ENCODE results near the gene RAET1G.
"Not testable (repeated sequence)": the region's sequence is repeated elsewhere in the genome, so short reads cannot be mapped to it uniquely, and the experiment has no call there.

The RAET1G gene

GRCh38 chr6:149938013-149938570, 15.2 kb upstream of the RAET1G start:
- POLR2A ChIA-PET (ENCODE audit: low non-redundant PET); DNase-seq (ENCODE audit: low spot score); CTCF ChIA-PET: not testable (repeated sequence)
- peak; percentile 68 for TF ChIP-seq CTCF (conservative IDR thresholded peaks at IDR 0.05; ENCODE audit: low read depth)
- peak overlapping the region; percentile 30; the same call in 1 of the 2 replicates for H3K27ac ChIP-seq

- ChIA-PET CTCF (interaction anchor here (0.7 kb wide), 1 partner anchor 468 kb away, joined by 4 read pairs; no protein-coding TSS in a partner anchor), POLR2A (ENCODE audit: low non-redundant PET) (no interaction called here)
- no peak for TF ChIP-seq CTCF (conservative IDR thresholded peaks at IDR 0.05; ENCODE audit: low read depth)
- no peak for DNase-seq (ENCODE audit: low spot score)
- H3K27ac ChIP-seq = no peak overlapping the region
Measured at GRCh38 chr6:149936743-149937142, 13.8 kb upstream of the RAET1G start.

GRCh38 chr6:149935668-149936067, 12.7 kb upstream of the RAET1G start:
- no peak for TF ChIP-seq CTCF (conservative IDR thresholded peaks at IDR 0.05; ENCODE audit: low read depth)
- no peak for DNase-seq (ENCODE audit: low spot score)
- CTCF ChIA-PET = interaction anchor here (0.6 to 1.5 kb wide), 3 partner anchors 102 to 1160 kb away, joined by 3 to 5 read pairs (median 3); no protein-coding TSS in a partner anchor
- H3K27ac ChIP-seq = no peak overlapping the region
- POLR2A ChIA-PET (ENCODE audit: low non-redundant PET) = no interaction called here

- ChIA-PET CTCF (interaction anchor here (0.6 to 1.5 kb wide), 3 partner anchors 103 to 1161 kb away, joined by 3 to 5 read pairs (median 3); no protein-coding TSS in a partner anchor), POLR2A (ENCODE audit: low non-redundant PET) (no interaction called here)
- no peak for DNase-seq (ENCODE audit: low spot score)
Measured at GRCh38 chr6:149935246-149935645, 12.3 kb upstream of the RAET1G start.

GRCh38 chr6:149934249-149935156, 11.6 kb upstream of the RAET1G start:
- TF ChIP-seq CTCF (conservative IDR thresholded peaks at IDR 0.05; ENCODE audit: low read depth) = peak; percentile 84
- POLR2A ChIA-PET (ENCODE audit: low non-redundant PET) = no interaction called here
- CTCF ChIA-PET = interaction anchor here (0.6 to 1.5 kb wide), 3 partner anchors 102 to 1161 kb away, joined by 3 to 5 read pairs (median 3); no protein-coding TSS in a partner anchor
- DNase-seq (ENCODE audit: low spot score) = no peak
- H3K27ac ChIP-seq = no peak overlapping the region

More at GRCh38 chr6:149935246-149935645, 12.3 kb upstream of the RAET1G start:
- H3K27ac ChIP-seq = no peak overlapping the region
- TF ChIP-seq CTCF (conservative IDR thresholded peaks at IDR 0.05; ENCODE audit: low read depth) = no peak

- no peak for TF ChIP-seq CTCF (conservative IDR thresholded peaks at IDR 0.05; ENCODE audit: low read depth)
- no peak for DNase-seq (ENCODE audit: low spot score)
- ChIA-PET CTCF (no interaction called here), POLR2A (ENCODE audit: low non-redundant PET) (no interaction called here)
- no peak overlapping the region for H3K27ac ChIP-seq
Measured at GRCh38 chr6:149933461-149933860, 10.5 kb upstream of the RAET1G start.
